Stimulated activated CD4-positive, alpha-beta T cell treated with anti-CD3 and anti-CD28 coated beads, Interleukin-12 subunit alpha, Interleukin-12 subunit beta, amount 100 ng/mL, for 48 hours (primary cell): ENCODE data around the gene STAB2.

Experiments used
- DNase-seq, 3 donors: peaks; one replicate each; pipeline ENCODE4 v3.0.0-alpha.2; 2020; ENCODE audit warnings: low read depth in 2 of 3, low spot score in 1 of 3

The STAB2 gene, protein sequence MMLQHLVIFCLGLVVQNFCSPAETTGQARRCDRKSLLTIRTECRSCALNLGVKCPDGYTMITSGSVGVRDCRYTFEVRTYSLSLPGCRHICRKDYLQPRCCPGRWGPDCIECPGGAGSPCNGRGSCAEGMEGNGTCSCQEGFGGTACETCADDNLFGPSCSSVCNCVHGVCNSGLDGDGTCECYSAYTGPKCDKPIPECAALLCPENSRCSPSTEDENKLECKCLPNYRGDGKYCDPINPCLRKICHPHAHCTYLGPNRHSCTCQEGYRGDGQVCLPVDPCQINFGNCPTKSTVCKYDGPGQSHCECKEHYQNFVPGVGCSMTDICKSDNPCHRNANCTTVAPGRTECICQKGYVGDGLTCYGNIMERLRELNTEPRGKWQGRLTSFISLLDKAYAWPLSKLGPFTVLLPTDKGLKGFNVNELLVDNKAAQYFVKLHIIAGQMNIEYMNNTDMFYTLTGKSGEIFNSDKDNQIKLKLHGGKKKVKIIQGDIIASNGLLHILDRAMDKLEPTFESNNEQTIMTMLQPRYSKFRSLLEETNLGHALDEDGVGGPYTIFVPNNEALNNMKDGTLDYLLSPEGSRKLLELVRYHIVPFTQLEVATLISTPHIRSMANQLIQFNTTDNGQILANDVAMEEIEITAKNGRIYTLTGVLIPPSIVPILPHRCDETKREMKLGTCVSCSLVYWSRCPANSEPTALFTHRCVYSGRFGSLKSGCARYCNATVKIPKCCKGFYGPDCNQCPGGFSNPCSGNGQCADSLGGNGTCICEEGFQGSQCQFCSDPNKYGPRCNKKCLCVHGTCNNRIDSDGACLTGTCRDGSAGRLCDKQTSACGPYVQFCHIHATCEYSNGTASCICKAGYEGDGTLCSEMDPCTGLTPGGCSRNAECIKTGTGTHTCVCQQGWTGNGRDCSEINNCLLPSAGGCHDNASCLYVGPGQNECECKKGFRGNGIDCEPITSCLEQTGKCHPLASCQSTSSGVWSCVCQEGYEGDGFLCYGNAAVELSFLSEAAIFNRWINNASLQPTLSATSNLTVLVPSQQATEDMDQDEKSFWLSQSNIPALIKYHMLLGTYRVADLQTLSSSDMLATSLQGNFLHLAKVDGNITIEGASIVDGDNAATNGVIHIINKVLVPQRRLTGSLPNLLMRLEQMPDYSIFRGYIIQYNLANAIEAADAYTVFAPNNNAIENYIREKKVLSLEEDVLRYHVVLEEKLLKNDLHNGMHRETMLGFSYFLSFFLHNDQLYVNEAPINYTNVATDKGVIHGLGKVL (N-terminal part only)

DNA sequence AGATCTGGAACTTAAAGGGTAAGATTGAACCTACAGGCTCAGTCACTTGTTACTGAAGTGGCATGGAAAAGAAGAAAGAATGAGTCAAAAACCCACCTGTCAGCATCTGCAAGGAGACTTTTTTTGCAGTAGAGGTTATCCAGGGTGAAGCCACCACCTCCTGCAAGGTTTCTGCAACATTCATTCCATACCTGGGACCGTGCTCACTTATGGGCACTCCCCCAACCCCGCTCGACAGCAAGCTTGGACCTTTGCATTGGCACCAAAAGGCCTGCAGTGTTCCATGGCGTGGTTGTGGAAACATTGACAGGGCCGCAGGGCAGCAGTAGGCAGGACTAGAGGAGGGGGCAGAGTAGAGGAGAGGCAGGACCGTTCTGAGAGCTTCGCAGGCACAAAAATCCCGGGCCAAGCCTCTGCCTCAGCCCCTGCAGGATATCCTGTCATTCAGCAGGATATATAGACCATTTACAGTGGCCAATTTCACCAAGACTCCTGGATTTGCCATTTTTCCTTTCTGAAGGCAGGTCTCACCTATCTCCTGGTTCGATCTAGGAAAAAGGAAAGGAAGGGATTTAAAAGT is at the start of gene STAB2:
Gene STAB2, plus strand, starts transcription at position 483 of the 580 bp plus-strand sequence. CDS start 204 bp downstream, outside the sequence.
- DNase-seq: no peak

GRCh38 chr12:103538397-103538796 is 48.7 kb upstream of the STAB2 start:
- no peak for DNase-seq

- DNase-seq: no peak
Observed at GRCh38 chr12:103540319-103540718, 46.8 kb upstream of the STAB2 start.

GRCh38 chr12:103542078-103542477 is 45.0 kb upstream of the STAB2 start:
- DNase-seq: no peak

DNA sequence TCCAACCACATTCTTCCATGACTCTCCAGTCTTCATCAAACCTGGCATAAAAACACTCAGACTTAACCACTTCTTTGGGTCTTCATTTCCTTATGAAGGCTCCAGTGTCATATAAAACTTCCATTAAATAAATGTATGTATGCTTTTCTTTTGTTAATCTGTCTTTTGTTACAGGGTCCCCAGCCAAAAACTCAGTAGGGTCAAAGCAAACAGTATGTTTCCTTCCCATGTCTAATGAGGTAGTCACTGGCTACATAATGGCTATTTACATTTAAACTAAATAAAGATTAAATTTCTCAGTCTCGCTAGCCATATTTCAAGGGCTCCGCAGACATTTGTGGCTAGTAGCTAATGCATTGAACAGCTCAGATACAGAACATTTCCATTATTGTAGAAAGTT is 40.1 kb upstream of the STAB2 start:
- DNase-seq: no peak

GRCh38 chr12:103547376-103547775 is 39.7 kb upstream of the STAB2 start:
- DNase-seq: no peak

- no peak for DNase-seq
Observed at GRCh38 chr12:103547929-103548328, 39.1 kb upstream of the STAB2 start.

DNA sequence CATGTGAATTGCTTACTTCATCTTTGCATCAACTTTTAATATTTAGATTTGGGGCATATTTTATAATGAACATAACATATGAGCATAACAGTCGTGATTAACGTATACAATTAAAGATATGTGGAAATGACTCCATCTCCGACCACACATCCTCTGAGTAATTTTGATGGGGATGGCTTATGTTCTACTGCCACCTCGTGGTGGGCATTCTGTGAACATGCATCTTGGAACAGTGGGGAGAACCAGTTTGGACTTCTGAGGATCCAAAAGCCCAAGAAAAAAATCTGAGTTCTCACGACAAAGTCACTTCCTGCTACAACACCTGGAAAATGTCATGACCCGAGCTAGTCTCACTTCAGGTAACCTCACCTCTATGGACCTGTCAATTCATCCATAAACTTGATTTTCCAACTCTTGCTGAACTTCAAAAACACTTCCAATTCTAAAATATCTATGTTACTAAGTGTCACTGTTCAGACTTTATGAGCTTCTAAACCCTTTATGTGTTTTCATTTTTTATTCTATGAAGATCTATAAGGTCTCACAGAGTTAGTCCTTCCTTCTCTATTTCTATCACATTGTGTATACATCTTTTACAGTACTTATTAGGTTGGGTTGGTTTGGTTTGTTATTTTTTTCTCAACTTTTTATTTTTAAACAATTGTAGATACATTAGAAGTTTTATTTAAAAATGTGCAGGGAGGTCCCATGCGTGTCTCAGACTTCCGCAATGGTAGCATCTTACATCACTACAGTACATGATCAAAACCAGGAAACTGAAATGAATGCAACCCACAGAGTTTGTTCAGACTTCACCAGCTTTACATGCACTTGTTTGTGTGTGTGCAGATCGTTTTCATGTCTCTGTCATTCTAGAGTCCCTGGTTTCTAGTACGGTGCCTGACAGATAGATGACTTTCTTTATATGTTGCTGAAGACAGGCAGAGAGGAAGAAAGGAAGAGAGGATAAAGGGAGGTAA is 38.2 kb upstream of the STAB2 start:
- peak; percentile 58 to 73 (median 62) for DNase-seq

DNA sequence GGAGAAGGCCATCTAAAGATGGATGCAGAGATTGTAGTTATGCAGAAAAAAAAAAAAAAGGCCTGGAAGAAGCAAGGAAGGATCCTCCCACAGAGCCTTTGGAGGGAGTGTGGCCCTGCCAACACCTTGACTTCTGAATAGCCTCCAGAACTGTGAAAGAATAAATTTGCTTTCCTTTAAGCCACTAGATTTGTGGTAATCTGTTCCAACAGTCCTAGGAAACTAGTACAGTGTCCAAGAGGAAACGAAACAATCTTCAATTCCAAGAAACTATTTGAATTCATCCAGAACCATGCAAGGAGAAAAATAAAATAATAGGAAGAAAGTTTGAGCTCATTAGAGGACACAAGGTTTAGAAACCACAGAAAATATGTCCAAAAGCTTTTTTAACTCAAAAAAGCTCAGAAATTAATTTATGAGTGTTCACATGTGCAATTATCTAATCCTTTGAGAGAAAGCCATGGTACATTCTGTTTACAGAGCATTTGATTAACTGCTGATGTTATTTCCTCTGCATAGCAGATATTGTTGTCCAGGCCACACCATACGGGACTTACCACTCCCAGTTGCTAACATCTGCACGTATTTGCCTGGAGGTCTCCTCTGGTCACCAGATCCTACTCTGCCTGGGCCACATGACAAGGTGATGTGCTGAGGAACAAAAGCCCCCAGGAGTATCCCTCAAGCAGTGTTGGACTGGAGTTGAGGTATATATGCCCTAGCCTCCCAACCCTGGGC is 30.0 kb upstream of the STAB2 start:
- DNase-seq: no peak

GRCh38 chr12:103557628-103558010 is 29.5 kb upstream of the STAB2 start:
- DNase-seq: no peak

GRCh38 chr12:103558879-103559278 is 28.2 kb upstream of the STAB2 start:
- no peak for DNase-seq

- no peak for DNase-seq
Observed at GRCh38 chr12:103560604-103561101, 26.4 kb upstream of the STAB2 start.

DNA sequence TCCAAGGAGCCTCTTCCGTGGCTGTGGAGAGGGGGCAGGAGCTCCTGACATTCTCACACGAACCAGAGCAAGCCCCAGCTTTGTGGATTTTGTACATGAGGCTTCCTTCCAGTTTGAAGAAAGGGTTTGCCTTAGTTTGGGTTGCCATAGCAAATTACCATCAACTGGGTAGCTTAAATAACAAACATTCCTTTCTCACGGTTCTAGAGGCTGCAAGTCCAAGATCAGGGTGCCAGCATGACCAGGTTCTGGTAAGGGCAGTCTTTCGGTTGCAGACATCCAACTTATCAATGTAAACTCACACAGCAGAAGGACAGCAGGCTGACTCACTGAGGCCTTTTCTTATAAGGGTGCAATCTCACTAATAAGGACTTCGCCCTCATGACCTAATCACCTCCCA is 25.9 kb upstream of the STAB2 start:
- no peak for DNase-seq

DNA sequence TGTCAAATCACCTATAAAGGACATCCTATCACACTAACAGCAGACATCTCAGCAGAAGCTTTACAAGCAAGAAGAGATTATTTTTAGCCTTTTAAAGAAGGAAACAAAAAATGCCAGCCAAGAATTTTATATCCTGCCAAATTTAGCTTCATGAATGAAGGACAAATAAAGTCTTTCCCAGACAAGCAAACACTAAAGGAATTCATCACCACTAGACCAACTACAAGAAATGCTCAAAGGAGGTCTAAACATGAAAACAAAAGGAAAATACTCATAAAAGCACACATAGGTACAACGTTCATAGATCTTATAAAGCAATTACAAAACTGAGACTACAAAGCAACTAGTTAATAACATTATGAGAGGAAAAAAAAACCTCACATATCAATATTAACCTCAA is 20.7 kb upstream of the STAB2 start:
- no peak for DNase-seq

DNA sequence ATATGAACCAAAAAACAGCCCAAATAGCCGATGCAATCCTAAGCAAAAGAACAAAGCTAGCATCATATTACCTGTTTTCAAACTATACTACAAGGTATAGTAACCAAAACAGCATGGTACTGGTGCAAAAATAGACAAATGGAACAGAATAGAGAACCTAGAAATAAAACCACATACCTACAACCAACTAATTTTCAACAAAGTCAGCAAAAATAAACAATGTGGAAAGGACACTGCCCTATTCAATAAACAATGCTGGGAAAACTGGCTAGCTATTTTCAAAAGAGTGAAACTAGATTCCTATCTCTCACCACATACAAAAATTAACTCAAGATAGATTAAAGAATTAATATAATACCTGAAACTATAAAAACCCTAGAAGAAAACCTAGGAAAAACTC is 17.8 kb upstream of the STAB2 start:
- no peak for DNase-seq

DNA sequence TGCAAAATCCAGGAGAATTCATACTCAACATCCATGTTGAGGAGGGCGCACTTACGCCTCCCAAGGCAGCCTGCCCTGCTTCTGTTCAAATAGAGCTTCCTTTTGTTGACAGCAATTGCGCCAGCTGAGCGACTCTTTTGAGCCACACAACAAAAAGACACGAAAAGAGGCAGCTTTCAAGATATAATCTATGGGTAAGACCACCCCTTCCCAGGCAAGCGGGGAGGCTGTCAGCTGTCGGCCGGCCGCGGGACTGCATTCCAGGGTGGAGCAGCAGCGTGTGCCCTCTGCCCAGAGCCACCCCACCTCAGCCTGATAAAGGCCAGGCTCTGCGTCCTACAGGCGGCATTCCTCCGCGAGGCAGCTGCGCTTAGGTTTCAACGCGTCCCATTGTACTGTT is 15.8 kb upstream of the STAB2 start:
- no peak for DNase-seq

GRCh38 chr12:103572312-103573045 is 14.6 kb upstream of the STAB2 start:
- DNase-seq: no peak

DNA sequence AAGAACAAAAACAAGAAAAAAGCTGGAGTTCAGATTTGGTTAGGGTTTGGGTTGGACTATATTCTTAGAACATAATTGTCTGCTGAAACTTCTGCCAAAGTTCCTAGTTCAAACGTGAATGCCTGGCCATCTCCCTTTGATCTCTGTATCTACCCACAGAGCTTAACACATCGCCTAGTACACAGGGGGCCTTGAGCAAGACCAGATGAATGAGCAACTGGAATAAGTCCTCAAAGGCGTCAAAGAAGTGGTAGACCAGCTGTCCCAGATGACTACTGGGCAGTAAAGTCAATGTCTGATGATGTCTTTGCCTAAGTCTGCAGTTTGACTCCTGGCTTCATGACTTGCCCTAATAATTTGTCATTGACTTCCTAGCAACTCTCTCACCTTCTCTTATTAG is 13.9 kb upstream of the STAB2 start:
- no peak for DNase-seq
